PC-9 (cell line): ENCODE results near the gene DGKA.

Experiments used
- CTCF ChIP-seq: fragments of 200-600 bp; sonication (generic); conservative IDR thresholded peaks from 2 replicates; pipeline ENCODE4 v1.6.1; 2017; ENCODE audit warnings: mixed run types, antibody characterized with exemption, mild to moderate bottlenecking, moderate library complexity
- EZH2 ChIP-seq: fragments of 200-600 bp; sonication (generic); IDR thresholded peaks from 2 replicates; pipeline ENCODE4 v1.8.0; 2017; ENCODE audit warnings: antibody characterized with exemption, low read depth

DNA sequence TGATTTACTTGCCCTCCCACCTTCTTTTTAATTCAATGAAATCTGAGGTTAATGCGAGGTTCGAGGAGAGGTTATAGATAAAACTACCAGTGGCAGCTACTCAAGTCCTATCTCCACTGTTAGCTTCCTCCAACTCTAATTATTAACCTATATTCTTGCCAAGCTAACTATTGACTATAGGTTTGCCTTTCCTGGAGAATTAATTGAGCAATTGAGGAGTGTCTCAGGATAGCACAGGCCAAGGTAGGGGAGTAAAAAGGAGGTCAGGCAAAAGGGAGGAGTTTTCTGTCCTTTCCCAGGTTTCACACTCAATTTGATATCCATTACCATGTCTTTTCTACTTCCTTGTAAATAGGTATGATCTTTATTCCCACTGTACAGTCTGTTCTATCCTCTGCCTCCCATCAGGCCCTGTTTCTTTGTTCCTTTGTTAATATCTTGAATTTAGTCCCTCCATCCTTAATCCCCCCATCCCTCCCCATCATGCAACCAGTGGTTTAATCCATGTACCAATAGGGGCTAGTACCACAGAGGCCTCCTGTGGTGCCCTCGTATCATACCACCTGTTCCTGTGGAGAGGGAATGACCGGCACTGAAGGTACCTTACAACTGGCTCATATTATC, 62.4 kb downstream of the DGKA start:
- TF ChIP-seq CTCF (no peak), EZH2 (no peak)
